Activated naive CD8-positive, alpha-beta T cell (primary cell): ENCODE data around the gene EDDM3A.

ENCODE experiments used
- H3K27ac Mint-ChIP-seq: one replicate; pipeline ENCODE4 v1.8.0; 2021; ENCODE audit warnings: mixed read lengths
- H3K27me3 Mint-ChIP-seq: one replicate; pipeline ENCODE4 v1.8.0; 2021; ENCODE audit warnings: mixed read lengths
- H3K36me3 Mint-ChIP-seq: one replicate; pipeline ENCODE4 v1.8.0; 2021; ENCODE audit warnings: mixed read lengths
- H3K4me1 Mint-ChIP-seq: one replicate; pipeline ENCODE4 v1.8.0; 2021; ENCODE audit warnings: low read depth, mixed read lengths
- H3K4me3 Mint-ChIP-seq: one replicate; pipeline ENCODE4 v1.8.0; 2021; ENCODE audit warnings: mild to moderate bottlenecking, mixed read lengths
- H3K9me3 Mint-ChIP-seq: one replicate; pipeline ENCODE4 v1.8.0; 2021; ENCODE audit warnings: low read depth, mixed read lengths

EDDM3A gene

GRCh38 chr14:20790464-20791116, 44.9 kb downstream of the EDDM3A start:
- Mint-ChIP-seq H3K4me3 (no peak overlapping the region), H3K36me3 (no peaks in the 10 kb centered on the region), H3K27me3 (no peaks in the 10 kb centered on the region), H3K4me1 (no peaks in the 10 kb centered on the region), H3K27ac (no peak overlapping the region), H3K9me3 (no peaks in the 10 kb centered on the region)

GRCh38 chr14:20791187-20791586, 45.5 kb downstream of the EDDM3A start:
- Mint-ChIP-seq H3K36me3 (no peaks in the 10 kb centered on the region), H3K27me3 (no peaks in the 10 kb centered on the region), H3K27ac (no peak overlapping the region), H3K4me3 (no peak overlapping the region), H3K9me3 (no peaks in the 10 kb centered on the region), H3K4me1 (no peaks in the 10 kb centered on the region)

GRCh38 chr14:20791597-20791996, 45.9 kb downstream of the EDDM3A start:
- Mint-ChIP-seq H3K36me3 (no peaks in the 10 kb centered on the region), H3K9me3 (no peaks in the 10 kb centered on the region), H3K27me3 (no peaks in the 10 kb centered on the region), H3K27ac (no peak overlapping the region), H3K4me3 (no peak overlapping the region), H3K4me1 (no peaks in the 10 kb centered on the region)

DNA sequence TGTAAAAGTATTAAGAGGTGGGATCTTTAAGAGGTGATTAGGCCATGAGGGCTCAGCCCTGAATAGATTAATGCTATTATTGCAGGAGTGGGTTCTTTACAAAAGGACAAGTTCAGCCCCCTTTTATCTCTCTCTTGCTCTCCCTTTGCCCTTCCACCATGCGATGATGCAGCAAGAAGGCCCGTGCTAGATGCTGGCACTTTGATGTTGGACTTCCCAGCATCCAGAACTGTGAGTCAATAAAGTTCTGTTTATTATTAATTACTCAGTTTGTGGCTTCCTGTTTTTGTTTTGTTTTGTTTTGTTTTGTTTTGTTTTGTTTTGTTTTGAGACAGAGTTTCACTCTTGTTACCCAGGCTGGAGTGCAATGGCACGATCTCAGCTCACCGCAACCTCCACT, 46.9 kb downstream of the EDDM3A start:
- Mint-ChIP-seq H3K4me1 (no peaks in the 10 kb centered on the region), H3K27me3 (no peaks in the 10 kb centered on the region), H3K27ac (no peak overlapping the region), H3K36me3 (no peaks in the 10 kb centered on the region), H3K9me3 (no peaks in the 10 kb centered on the region), H3K4me3 (no peak overlapping the region)

DNA sequence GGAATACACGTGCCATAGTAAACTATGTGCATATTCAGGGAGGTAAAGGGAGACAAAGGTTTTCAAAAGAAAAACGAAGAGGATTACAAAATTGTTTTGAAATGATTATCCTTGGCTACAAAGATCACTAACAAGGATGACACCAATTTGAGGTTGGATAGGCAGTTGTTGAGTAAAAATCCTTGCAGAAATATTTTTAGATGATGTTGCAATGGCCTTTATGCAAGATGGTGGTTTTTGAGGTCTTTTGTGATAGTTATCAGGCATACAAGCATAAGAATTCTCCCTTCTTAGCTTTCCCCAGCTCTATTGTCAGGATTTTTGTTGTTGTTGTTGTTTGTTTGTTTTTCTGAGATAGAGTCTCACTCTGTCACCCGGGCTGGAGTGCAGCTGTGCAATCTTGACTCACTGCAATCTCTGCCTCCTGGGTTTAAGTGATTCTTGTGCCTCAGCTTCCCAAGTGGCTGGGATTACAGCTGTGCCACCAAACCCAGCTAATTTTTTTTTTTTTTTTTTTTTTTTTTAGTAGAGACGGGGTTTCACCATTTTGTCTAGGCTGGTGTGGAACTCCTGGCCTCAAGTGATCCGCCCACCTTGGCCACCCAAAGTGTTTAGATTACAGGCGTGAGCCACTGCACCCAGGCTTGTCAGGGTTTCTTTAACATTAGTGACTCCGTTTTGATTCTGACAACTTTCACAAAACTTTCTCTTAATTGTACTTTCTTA, 49.1 kb downstream of the EDDM3A start:
- no peak overlapping the region for H3K27ac Mint-ChIP-seq
- H3K4me1 Mint-ChIP-seq, result peaks cover 1% of the 10 kb centered on the region
- no peak overlapping the region for H3K4me3 Mint-ChIP-seq
- H3K36me3 Mint-ChIP-seq, result no peaks in the 10 kb centered on the region
- H3K27me3 Mint-ChIP-seq, result no peaks in the 10 kb centered on the region
- H3K9me3 Mint-ChIP-seq, result no peaks in the 10 kb centered on the region

DNA sequence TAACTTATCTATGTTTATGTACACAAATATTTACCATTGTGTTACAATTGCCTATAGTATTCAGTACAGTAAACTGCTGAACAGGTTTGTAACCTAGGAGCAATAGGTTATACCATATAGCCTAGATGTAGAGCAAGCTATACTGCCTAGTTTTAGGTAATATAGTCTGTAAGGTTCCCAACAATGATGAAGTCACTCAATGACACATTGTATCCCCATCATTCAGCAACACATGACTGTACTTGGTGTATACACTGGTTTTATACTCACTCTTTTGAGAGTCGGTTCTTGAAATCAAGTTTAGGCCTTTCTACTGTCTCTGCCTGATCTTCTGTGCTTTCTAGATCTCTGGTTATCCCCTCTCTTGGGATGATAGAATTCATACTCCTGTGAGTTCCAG, 51.5 kb downstream of the EDDM3A start:
- no peak overlapping the region for H3K27ac Mint-ChIP-seq
- peaks cover 4% of the 10 kb centered on the region for H3K27me3 Mint-ChIP-seq
- H3K9me3 Mint-ChIP-seq, result no peaks in the 10 kb centered on the region
- H3K4me3 Mint-ChIP-seq, result no peak overlapping the region
- no peaks in the 10 kb centered on the region for H3K36me3 Mint-ChIP-seq
- peaks cover 1% of the 10 kb centered on the region for H3K4me1 Mint-ChIP-seq
